NB4 (cell line): ENCODE results near the gene RBM34.

ENCODE experiments used
- CTCF ChIP-seq: IDR thresholded peaks from one replicate; pipeline ENCODE4 v1.5.1; 2012; ENCODE audit warnings: low read depth, low read length
- POLR2A ChIP-seq: IDR thresholded peaks from 2 replicates; pipeline ENCODE4 v1.6.1; 2011; ENCODE audit warnings: mild to moderate bottlenecking; ENCODE audit not compliant: insufficient read length; ENCODE audit errors: extremely low read depth

- TF ChIP-seq CTCF = no peak
- no peak for TF ChIP-seq POLR2A
Observed at GRCh38 chr1:235127732-235128455, 33.2 kb downstream of the RBM34 start.
